Transverse colon (tissue), 4 donors: ENCODE data around the gene CNTN4. TPM values are rescaled to one million over a fixed set of nuclear protein-coding genes. Genes with fewer than 3 reads are reported as not detected.

Source experiments
- DNase-seq: peaks from one replicate; pipeline ENCODE4 v3.0.0-alpha.2; 2019
- H3K27ac ChIP-seq, 4 donors: fragments of 200-600 bp; sonication (generic); 2 replicates each; pipeline ENCODE4 v1.5.1; 2016 to 2018; ENCODE audit warnings: inconsistent platforms in 4 of 4
- H3K27me3 ChIP-seq: fragments of 200-600 bp; sonication (generic); 2 replicates; pipeline ENCODE4 v1.5.1; 2017; ENCODE audit warnings: inconsistent platforms
- H3K36me3 ChIP-seq, 4 donors: fragments of 200-600 bp; sonication (generic); 2 replicates each; pipeline ENCODE4 v1.5.1; 2017 to 2019; ENCODE audit warnings: inconsistent platforms in 4 of 4
- H3K4me1 ChIP-seq, 4 donors: fragments of 200-600 bp; sonication (generic); 2 replicates each; pipeline ENCODE4 v1.5.1; 2017 to 2020; ENCODE audit warnings: inconsistent platforms in 4 of 4
- H3K4me3 ChIP-seq, 4 donors: fragments of 200-600 bp; sonication (generic); 1 replicate in 1 of 4; 2 replicates in 3 of 4; pipeline versions ENCODE4 v1.5.1 to v1.6.1; 2017 to 2019; ENCODE audit warnings: inconsistent platforms in 4 of 4
- H3K9me3 ChIP-seq, 2 donors: fragments of 200-600 bp; sonication (generic); 2 replicates each; pipeline ENCODE4 v1.5.1; 2017 to 2019; ENCODE audit warnings: inconsistent platforms in 2 of 2
- CTCF ChIP-seq, 5 experiments: fragments of 200-600 bp in 3 of 5; fragments of 450-650 bp in 2 of 5; sonication (generic) in 3 of 5; IDR thresholded peaks; 1 replicate in 2 of 5; 2 replicates in 3 of 5; pipeline ENCODE4 v1.5.1; 2016 to 2017; ENCODE audit warnings: antibody characterized with exemption in 5 of 5, inconsistent platforms in 3 of 5, mild to moderate bottlenecking in 2 of 5, moderate library complexity in 1 of 5
- EP300 ChIP-seq: sonication (generic); formaldehyde crosslinking; IDR thresholded peaks from one replicate; pipeline ENCODE4 v1.6.1; 2017; ENCODE audit warnings: antibody characterized with exemption, low read depth
- POLR2A ChIP-seq: fragments of 450-650 bp; IDR thresholded peaks from one replicate; pipeline ENCODE4 v1.6.1; 2016; ENCODE audit warnings: antibody characterized with exemption, mild to moderate bottlenecking, moderate library complexity
- POLR2AphosphoS5 ChIP-seq, 3 donors: sonication (generic); formaldehyde crosslinking; IDR thresholded peaks; one replicate each; pipeline ENCODE4 v1.6.1; 2016; ENCODE audit warnings: antibody characterized with exemption in 3 of 3
- WGBS, 2 donors: methylation state at CpG; one replicate each; pipeline ENCODE4 v1.1.5; 2018; ENCODE audit warnings: low coverage in 1 of 2; 5-methylcytosine and 5-hydroxymethylcytosine counted together
- in situ Hi-C, 4 donors: fragments of 200-750 bp; cut with MboI; loops; one replicate each; pipeline versions ENCODE4 v1.15.0 to v1.15.1; 2017; ENCODE audit warnings: low sequenced_read_pairs in 3 of 4, low pct_ligation_motif_present in 1 of 4, low pct_unique_long_range_greater_than_20kb in 1 of 4
- intact Hi-C: fragments of 100-400 bp; cut with DNase I; formaldehyde crosslinking; loops from one replicate; pipeline ENCODE4 v1.15.1; 2023; ENCODE audit warnings: low total_unique reads
- total RNA-seq, 4 donors: library from RNA; depleted of rRNA; stranded (reverse); fragments of >200 nt; gene quantifications; one replicate each; pipeline ENCODE4 v1.1.0, GENCODE V29; 2016

Gene CNTN4
- total RNA-seq, 4 donors from 2014 or later: 17.6 to 49.0 (median 17.8) TPM

- Histone ChIP-seq H3K4me1 (no peaks in the 10 kb centered on the region), H3K27me3 (no peaks in the 10 kb centered on the region), H3K36me3 (no peaks in the 10 kb centered on the region), H3K27ac (no peak overlapping the region), H3K9me3 (no peaks in the 10 kb centered on the region), H3K4me3 (no peak overlapping the region)
- intact Hi-C loops (no loop called here), in situ Hi-C loops (no loop called here)
- DNase-seq: no peak
- WGBS, 2 donors: 87 to 90% methylated on average over 9 to 10 of the region's 10 CpGs
- no peak for TF ChIP-seq CTCF (IDR thresholded peaks at IDR 0.05)
- TF ChIP-seq POLR2A: no peak
- TF ChIP-seq POLR2AphosphoS5 (IDR thresholded peaks at IDR 0.05): no peak
- TF ChIP-seq EP300: no peak
Observed at GRCh38 chr3:2148561-2149340, 50.1 kb downstream of the CNTN4 start.

- intact Hi-C loops: no loop called here
- 90 to 100% methylated on average over 2 of the region's 2 CpGs for WGBS, 2 donors
Observed at GRCh38 chr3:2153053-2153452, 54.4 kb downstream of the CNTN4 start.

GRCh38 chr3:2153547-2153946 lies 54.9 kb downstream of the CNTN4 start:
- Histone ChIP-seq H3K27ac (no peak overlapping the region), H3K9me3 (no peaks in the 10 kb centered on the region), H3K4me3 (no peak overlapping the region), H3K4me1 (no peaks in the 10 kb centered on the region), H3K36me3 (no peaks in the 10 kb centered on the region), H3K27me3 (no peaks in the 10 kb centered on the region)
- no peak for DNase-seq
- 64 to 70% methylated on average over 5 of the region's 5 CpGs for WGBS, 2 donors
- no peak for TF ChIP-seq POLR2A
- TF ChIP-seq CTCF (IDR thresholded peaks at IDR 0.05): no peak
- no peak for TF ChIP-seq POLR2AphosphoS5 (IDR thresholded peaks at IDR 0.05)
- no peak for TF ChIP-seq EP300
- intact Hi-C loops (no loop called here), in situ Hi-C loops (no loop called here)

More at GRCh38 chr3:2153053-2153452, 54.4 kb downstream of the CNTN4 start:
- no peak for DNase-seq
- H3K9me3 ChIP-seq: no peaks in the 10 kb centered on the region
- in situ Hi-C loops: no loop called here
- no peak overlapping the region for H3K4me3 ChIP-seq
- TF ChIP-seq CTCF (IDR thresholded peaks at IDR 0.05) (no peak), EP300 (no peak), POLR2A (no peak), POLR2AphosphoS5 (IDR thresholded peaks at IDR 0.05) (no peak)
- H3K4me1 ChIP-seq: no peaks in the 10 kb centered on the region
- no peaks in the 10 kb centered on the region for H3K36me3 ChIP-seq
- no peak overlapping the region for H3K27ac ChIP-seq
- no peaks in the 10 kb centered on the region for H3K27me3 ChIP-seq

- no peaks in the 10 kb centered on the region for H3K27me3 ChIP-seq
Observed at GRCh38 chr3:2154621-2155020, 56.0 kb downstream of the CNTN4 start.

More at GRCh38 chr3:2154621-2155020, 56.0 kb downstream of the CNTN4 start:
- intact Hi-C loops: no loop called here
- WGBS, 2 donors: 30 to 39% methylated on average over 3 of the region's 3 CpGs
- Histone ChIP-seq H3K9me3 (no peaks in the 10 kb centered on the region), H3K4me1 (no peaks in the 10 kb centered on the region), H3K27ac (no peak overlapping the region), H3K36me3 (no peaks in the 10 kb centered on the region), H3K4me3 (no peak overlapping the region)
- in situ Hi-C loops: no loop called here
- DNase-seq: no peak
- TF ChIP-seq CTCF (IDR thresholded peaks at IDR 0.05) (no peak), POLR2AphosphoS5 (IDR thresholded peaks at IDR 0.05) (no peak), EP300 (no peak), POLR2A (no peak)
